Keratinocyte (primary cell): ENCODE data around the gene GNAT2. TPM values are rescaled to one million over a fixed set of nuclear protein-coding genes. Genes with fewer than 3 reads are reported as not detected.

Experiments
- DNase-seq: peaks from one replicate; pipeline ENCODE4 v3.0.0-alpha.2; 2011; ENCODE audit warnings: low read depth, missing footprints, low spot score
- FAIRE-seq: peaks from 2 replicates; lab custom pipeline; 2011; peaks lifted over from hg19 to GRCh38; lab: Jason Lieb, UNC
- H2AFZ ChIP-seq: 2 replicates; pipeline ENCODE4 v1.6.0; 2012; ENCODE audit warnings: low read length, control low read depth, inconsistent platforms; ENCODE audit not compliant: control insufficient read depth
- H3K27ac ChIP-seq: 2 replicates; pipeline ENCODE4 v1.5.1; 2011; ENCODE audit warnings: low read length; ENCODE audit not compliant: control insufficient read depth, insufficient read depth
- H3K27me3 ChIP-seq: 3 replicates; pipeline ENCODE4 v1.6.0; 2011; ENCODE audit warnings: low read length; ENCODE audit not compliant: control insufficient read depth, insufficient read depth; ENCODE audit errors: extremely low read depth
- H3K36me3 ChIP-seq, 2 experiments: 2 replicates in 1 of 2; 3 replicates in 1 of 2; pipeline ENCODE4 v1.5.1; 2011; ENCODE audit warnings: low read length in 2 of 2, mild to moderate bottlenecking in 1 of 2; ENCODE audit not compliant: control insufficient read depth in 2 of 2, insufficient read depth in 2 of 2; ENCODE audit errors: extremely low read depth in 1 of 2
- H3K4me1 ChIP-seq: 3 replicates; pipeline ENCODE4 v1.5.1; 2011; ENCODE audit warnings: low read length; ENCODE audit not compliant: control insufficient read depth, insufficient read depth; ENCODE audit errors: extremely low read depth
- H3K4me2 ChIP-seq: 3 replicates; pipeline ENCODE4 v1.6.0; 2011; ENCODE audit warnings: low read depth, low read length; ENCODE audit not compliant: control insufficient read depth, insufficient read depth; ENCODE audit errors: extremely low read depth
- H3K4me3 ChIP-seq, 3 experiments: fragments of 200-600 bp in 1 of 3; sonication (generic) in 1 of 3; 2 replicates in 2 of 3; 3 replicates in 1 of 3; pipeline ENCODE4 v1.5.1; 2011 to 2016; ENCODE audit warnings: low read length in 3 of 3, mild to moderate bottlenecking in 3 of 3, control low read depth in 2 of 3, inconsistent platforms in 1 of 3, low read depth in 1 of 3, mixed read lengths in 1 of 3, mixed run types in 1 of 3, moderate library complexity in 1 of 3; ENCODE audit not compliant: control insufficient read depth in 2 of 3, insufficient read depth in 2 of 3; ENCODE audit errors: extremely low read depth in 1 of 3
- H3K79me2 ChIP-seq: 2 replicates; pipeline ENCODE4 v1.6.0; 2012; ENCODE audit warnings: low read length; ENCODE audit not compliant: control insufficient read depth, insufficient read depth
- H3K9ac ChIP-seq: 3 replicates; pipeline ENCODE4 v1.6.0; 2011; ENCODE audit warnings: low read length; ENCODE audit not compliant: control insufficient read depth, insufficient read depth; ENCODE audit errors: extremely low read depth
- H3K9me1 ChIP-seq: 3 replicates; pipeline ENCODE4 v1.6.0; 2011; ENCODE audit warnings: low read length; ENCODE audit not compliant: control insufficient read depth, insufficient read depth; ENCODE audit errors: extremely low read depth
- H3K9me3 ChIP-seq: 2 replicates; pipeline ENCODE4 v1.5.1; 2012; ENCODE audit warnings: low read depth, low read length; ENCODE audit not compliant: control insufficient read depth
- H4K20me1 ChIP-seq: 3 replicates; pipeline ENCODE4 v1.6.0; 2011; ENCODE audit warnings: low read length; ENCODE audit not compliant: control insufficient read depth, insufficient read depth; ENCODE audit errors: extremely low read depth
- CTCF ChIP-seq, 3 experiments: IDR thresholded peaks in 1 of 3; conservative IDR thresholded peaks in 1 of 3; optimal IDR thresholded peaks in 1 of 3; 2 replicates in 2 of 3; 3 replicates in 1 of 3; pipeline versions ENCODE3 to v1.5.1; 2011; ENCODE audit warnings: low read length in 3 of 3, mild to moderate bottlenecking in 3 of 3, moderate library complexity in 2 of 3, control low read depth in 1 of 3, inconsistent platforms in 1 of 3; ENCODE audit not compliant: insufficient read depth in 2 of 3; ENCODE audit errors: extremely low read depth in 1 of 3
- EZH2 ChIP-seq: IDR thresholded peaks from one replicate; pipeline ENCODE4 v1.6.1; 2012; ENCODE audit warnings: inconsistent platforms, mild to moderate bottlenecking, low read length, moderate library complexity
- dilution Hi-C: fragments of 300-500 bp; cut with MboI; formaldehyde crosslinking; loops from one replicate; pipeline ENCODE4 v1.7.0; 2020; ENCODE audit warnings: low sequenced_read_pairs; ENCODE audit not compliant: extremely low pct_ligation_motif_present
- polyA plus RNA-seq, 5 experiments: library from polyadenylated mRNA; depleted of rRNA in 3 of 5; stranded (reverse) in 3 of 5; stranded (forward) in 1 of 5; unstranded in 1 of 5; fragments of >200 nt; gene quantifications; 1 replicate in 1 of 5; 2 replicates in 3 of 5; 3 replicates in 1 of 5; pipeline versions ENCODE4 v1.2.1 to v1.2.3, GENCODE V29; 2011 to 2012; ENCODE audit warnings: missing spikeins in 2 of 5, low read depth in 1 of 5, low replicate concordance in 1 of 5

The GNAT2 gene
- polyA plus RNA-seq, 1 donor (not counting 4 experiments of a cell fraction or from before 2014, with no cell fraction given) = 0.17 TPM

- Histone ChIP-seq H3K9ac (no peak overlapping the region), H3K79me2 (no peaks in the 10 kb centered on the region), H2AFZ (no peak overlapping the region), H3K4me1 (no peaks in the 10 kb centered on the region), H3K27me3 (no peaks in the 10 kb centered on the region), H3K4me3 (no peak overlapping the region), H3K4me2 (no peak overlapping the region), H3K9me3 (no peaks in the 10 kb centered on the region), H3K27ac (no peak overlapping the region), H3K9me1 (no peaks in the 10 kb centered on the region), H3K36me3 (peaks cover 0 to 5% of the 10 kb centered on the region in 2 experiments), H4K20me1 (no peaks in the 10 kb centered on the region)
- no peak for DNase-seq
- FAIRE-seq = no peak
- TF ChIP-seq EZH2 = no peak
- TF ChIP-seq CTCF (optimal IDR thresholded peaks at IDR 0.05 in 1 of 3, IDR thresholded peaks at IDR 0.05 in 1 of 3, conservative IDR thresholded peaks at IDR 0.05 in 1 of 3; ENCODE audit: extremely low read depth in 1 of 3, insufficient read depth in 2 of 3, low read length in 3 of 3) = no peak
- dilution Hi-C loops = no loop called here
These were observed 14.0 kb downstream of the GNAT2 start for GRCh38 chr1:109605381-109605780.

- Histone ChIP-seq H3K27ac (no peak overlapping the region), H3K36me3 (peaks cover 0 to 10% of the 10 kb centered on the region in 2 experiments), H3K9ac (no peak overlapping the region), H2AFZ (no peak overlapping the region), H3K9me3 (no peaks in the 10 kb centered on the region), H3K79me2 (no peaks in the 10 kb centered on the region), H3K4me1 (no peaks in the 10 kb centered on the region), H3K4me2 (no peak overlapping the region), H3K9me1 (no peaks in the 10 kb centered on the region), H3K4me3 (no peak overlapping the region), H4K20me1 (no peaks in the 10 kb centered on the region), H3K27me3 (no peaks in the 10 kb centered on the region)
- no peak for TF ChIP-seq EZH2
- FAIRE-seq = peak; percentile 9
- dilution Hi-C loops = no loop called here
- no peak for DNase-seq
These were observed 16.2 kb downstream of the GNAT2 start for GRCh38 chr1:109603229-109603628.

GRCh38 chr1:109598655-109599054 lies 20.8 kb downstream of the GNAT2 start:
- H4K20me1 ChIP-seq = no peaks in the 10 kb centered on the region
- H3K9me3 ChIP-seq = no peaks in the 10 kb centered on the region
- H3K4me2 ChIP-seq = no peak overlapping the region
- H3K9me1 ChIP-seq = no peaks in the 10 kb centered on the region
- TF ChIP-seq EZH2 (no peak), CTCF (optimal IDR thresholded peaks at IDR 0.05 in 1 of 3, IDR thresholded peaks at IDR 0.05 in 1 of 3, conservative IDR thresholded peaks at IDR 0.05 in 1 of 3; ENCODE audit: extremely low read depth in 1 of 3, insufficient read depth in 2 of 3, low read length in 3 of 3) (peak in 1 of 3 experiments; percentile 13)
- no peak overlapping the region for H3K9ac ChIP-seq
- H3K4me1 ChIP-seq = peaks cover 15% of the 10 kb centered on the region
- no peak overlapping the region for H3K27ac ChIP-seq
- dilution Hi-C loops = no loop called here
- no peak overlapping the region for H2AFZ ChIP-seq
- no peak overlapping the region for H3K4me3 ChIP-seq
- H3K27me3 ChIP-seq = no peaks in the 10 kb centered on the region
- no peak for FAIRE-seq
- H3K79me2 ChIP-seq = no peaks in the 10 kb centered on the region
- no peak for DNase-seq
- peaks cover 8 to 9% of the 10 kb centered on the region in 2 experiments for H3K36me3 ChIP-seq
